HFFc6 (cell line): ENCODE results near the gene TMEM181. TPM values are rescaled to one million over a fixed set of nuclear protein-coding genes. Genes with fewer than 3 reads are reported as not detected.

Experiments
- DNase-seq: peaks from one replicate; pipeline ENCODE4 v3.0.0-alpha.2; 2018
- H3K27ac Mint-ChIP-seq: 2 replicates; pipeline ENCODE4 v1.8.0; 2020; ENCODE audit warnings: mild to moderate bottlenecking, mixed read lengths
- H3K27me3 Mint-ChIP-seq: 2 replicates; pipeline ENCODE4 v1.8.0; 2021; ENCODE audit warnings: mild to moderate bottlenecking, moderate library complexity, mixed read lengths; ENCODE audit not compliant: insufficient read depth
- H3K36me3 Mint-ChIP-seq: 2 replicates; pipeline ENCODE4 v1.8.0; 2021; ENCODE audit warnings: low read depth, mixed read lengths
- H3K4me1 Mint-ChIP-seq: 2 replicates; pipeline ENCODE4 v1.8.0; 2020; ENCODE audit warnings: low read depth, mixed read lengths
- H3K4me3 Mint-ChIP-seq: 2 replicates; pipeline ENCODE4 v1.8.0; 2020; ENCODE audit warnings: mild to moderate bottlenecking, moderate library complexity, mixed read lengths
- H3K9me3 Mint-ChIP-seq: 2 replicates; pipeline ENCODE4 v1.8.0; 2020; ENCODE audit warnings: mild to moderate bottlenecking, mixed read lengths
- CTCF ChIP-seq: fragments of 200-600 bp; sonication (generic); IDR thresholded peaks from 2 replicates; pipeline ENCODE4 v1.5.0; 2021; ENCODE audit warnings: antibody characterized with exemption, mild to moderate bottlenecking
- total RNA-seq, 6 experiments: library from RNA; stranded (reverse); fragmentation: NEBNext Ultra II Directional; extraction: Animal tissue kit (Norgen Biotek cat#: 25700); gene quantifications; 2 replicates in 1 of 6; 3 replicates in 5 of 6; pipeline ENCODE4 v1.2.3, GENCODE V29; 2021

Gene TMEM181
- total RNA-seq, 6 experiments from 2014 or later = 25.8 to 37.8 (median 30.1) TPM

GRCh38 chr6:158566207-158566818, 6.4 kb downstream of the TMEM181 start:
- Mint-ChIP-seq H3K36me3 (peaks cover 6% of the 10 kb centered on the region), H3K27me3 (peaks cover 2% of the 10 kb centered on the region), H3K4me1 (peaks cover 23% of the 10 kb centered on the region), H3K9me3 (no peaks in the 10 kb centered on the region), H3K27ac (no peak overlapping the region), H3K4me3 (no peak overlapping the region)
- TF ChIP-seq CTCF = no peak
- DNase-seq = no peak

GRCh38 chr6:158567152-158567551, 7.3 kb downstream of the TMEM181 start:
- no peak overlapping the region for H3K4me3 Mint-ChIP-seq
- no peak overlapping the region for H3K27ac Mint-ChIP-seq
- no peaks in the 10 kb centered on the region for H3K9me3 Mint-ChIP-seq
- no peak for TF ChIP-seq CTCF
- H3K36me3 Mint-ChIP-seq = peaks cover 6% of the 10 kb centered on the region
- DNase-seq = no peak
- H3K4me1 Mint-ChIP-seq = peaks cover 15% of the 10 kb centered on the region
- no peaks in the 10 kb centered on the region; the same call in 1 of the 2 replicates for H3K27me3 Mint-ChIP-seq

GRCh38 chr6:158567871-158568401, 8.0 kb downstream of the TMEM181 start:
- Mint-ChIP-seq H3K27ac (0 out of 2 replicates have a peak overlapping the region, but pooled peaks have one; percentile 4), H3K4me3 (no peak overlapping the region), H3K36me3 (peaks cover 6% of the 10 kb centered on the region), H3K9me3 (no peaks in the 10 kb centered on the region), H3K4me1 (peaks cover 7% of the 10 kb centered on the region), H3K27me3 (no peaks in the 10 kb centered on the region; the same call in 1 of the 2 replicates)
- DNase-seq = no peak
- no peak for TF ChIP-seq CTCF

- TF ChIP-seq CTCF = no peak
- no peak overlapping the region for H3K4me3 Mint-ChIP-seq
- H3K27me3 Mint-ChIP-seq = no peaks in the 10 kb centered on the region; the same call in 1 of the 2 replicates
- H3K9me3 Mint-ChIP-seq = no peaks in the 10 kb centered on the region
- DNase-seq = no peak
- peaks cover 9% of the 10 kb centered on the region for H3K36me3 Mint-ChIP-seq
- peaks cover 3% of the 10 kb centered on the region for H3K4me1 Mint-ChIP-seq
- no peak overlapping the region; the same call in 1 of the 2 replicates for H3K27ac Mint-ChIP-seq
Observed at GRCh38 chr6:158568549-158568948, 8.7 kb downstream of the TMEM181 start.

DNA sequence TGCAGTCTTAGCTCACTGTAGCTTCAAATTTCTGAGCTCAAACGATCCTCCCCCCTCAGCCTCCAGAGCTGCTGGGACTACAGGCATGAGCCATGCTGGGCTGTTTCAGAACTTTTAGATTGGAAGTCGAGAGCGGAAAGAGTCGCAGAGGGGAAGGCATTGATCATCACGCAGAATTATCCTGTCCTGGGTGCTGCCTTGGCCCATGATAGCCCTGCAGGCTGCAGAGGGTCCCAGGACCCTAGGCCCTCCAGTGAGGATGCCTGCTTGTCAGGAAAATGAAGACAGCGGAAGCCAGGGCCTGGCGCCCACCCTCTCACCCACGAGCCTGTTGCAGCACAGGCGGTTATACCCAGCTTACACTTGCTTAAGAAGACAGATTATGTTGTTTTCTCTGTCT, 9.1 kb downstream of the TMEM181 start:
- peaks cover 9% of the 10 kb centered on the region for H3K36me3 Mint-ChIP-seq
- no peaks in the 10 kb centered on the region; the same call in 1 of the 2 replicates for H3K4me1 Mint-ChIP-seq
- H3K27me3 Mint-ChIP-seq = no peaks in the 10 kb centered on the region; the same call in 1 of the 2 replicates
- H3K4me3 Mint-ChIP-seq = no peak overlapping the region
- H3K27ac Mint-ChIP-seq = no peak overlapping the region; the same call in 1 of the 2 replicates
- TF ChIP-seq CTCF = no peak
- DNase-seq = no peak
- no peaks in the 10 kb centered on the region for H3K9me3 Mint-ChIP-seq
